ENCODE results near the gene CD82. TPM values are rescaled to one million over a fixed set of nuclear protein-coding genes. Genes with fewer than 3 reads are reported as not detected.

Gene CD82
- polyA plus RNA-seq, 1 of the 3 experiments (the other 2 are of a cell fraction) = 39.2 TPM

GRCh38 chr11:44623341-44623730 is 57.9 kb downstream of the CD82 start (continued):
- TF ChIP-seq CTCF (IDR thresholded peaks at IDR 0.05) (no peak), USF2 (IDR thresholded peaks at IDR 0.05; ENCODE audit: borderline replicate concordance, low read depth, low read length) (no peak)

GRCh38 chr11:44623731-44624491 is 58.4 kb downstream of the CD82 start:
- Histone ChIP-seq H3K4me3 (ENCODE audit: low read depth in 2 of 2, low read length in 1 of 2) (no peak overlapping the region), H3K36me3 (replicated peaks in 1 of 2; ENCODE audit: control insufficient read depth in 1 of 2, insufficient read depth in 2 of 2, low read length in 1 of 2) (no peaks in the 10 kb centered on the region), H3K27me3 (ENCODE audit: insufficient read depth) (no peaks in the 10 kb centered on the region), H3K79me2 (ENCODE audit: insufficient read depth) (no peaks in the 10 kb centered on the region), H3F3A (replicated peaks; ENCODE audit: insufficient read depth) (no peaks in the 10 kb centered on the region), H3K9me2 (no peaks in the 10 kb centered on the region), H3K4me1 (ENCODE audit: control insufficient read depth in 1 of 2, insufficient read depth in 2 of 2, low read depth in 1 of 2, low read length in 1 of 2) (peaks cover 6 to 45% of the 10 kb centered on the region in 2 experiments; a peak in 2 of 4 replicates), H3K4me2 (no peak overlapping the region), H3K9ac (no peak overlapping the region), H3K9me3 (no peaks in the 10 kb centered on the region), H2AFZ (ENCODE audit: low read depth) (no peak overlapping the region), H4K20me1 (ENCODE audit: insufficient read depth) (no peaks in the 10 kb centered on the region), H3K27ac (ENCODE audit: low read depth in 2 of 2, low read length in 1 of 2) (no peak overlapping the region)
- 68% methylated on average over 4 of the region's 8 CpGs for WGBS (ENCODE audit: low lambda C conversion rate)
- no peak for TF ChIP-seq REST (IDR thresholded peaks at IDR 0.05; ENCODE audit: low read depth, low read length)
- no peak for TF ChIP-seq YY1 (IDR thresholded peaks at IDR 0.05; ENCODE audit: low read depth)
- no peak for TF ChIP-seq GABPA (IDR thresholded peaks at IDR 0.05; ENCODE audit: low read depth)
- ChIA-PET POLR2A (no interaction called here), CTCF (interaction anchor here (0.9 to 16.6 kb wide), 11 partner anchors 10 to 479 kb away, joined by 3 to 610 read pairs (median 9); partner anchors contain the start of gene CD82)
- DNase-seq = no peak

GRCh38 chr11:44624761-44625221 is 59.3 kb downstream of the CD82 start:
- Histone ChIP-seq H3K9me2 (no peaks in the 10 kb centered on the region), H3K36me3 (replicated peaks in 1 of 2; ENCODE audit: control insufficient read depth in 1 of 2, insufficient read depth in 2 of 2, low read length in 1 of 2) (no peaks in the 10 kb centered on the region), H3K9ac (no peak overlapping the region), H3K4me1 (ENCODE audit: control insufficient read depth in 1 of 2, insufficient read depth in 2 of 2, low read depth in 1 of 2, low read length in 1 of 2) (peaks cover 6 to 54% of the 10 kb centered on the region in 2 experiments; a peak in 2 of 4 replicates), H3K4me2 (no peak overlapping the region), H2AFZ (ENCODE audit: low read depth) (no peak overlapping the region), H3F3A (replicated peaks; ENCODE audit: insufficient read depth) (no peaks in the 10 kb centered on the region), H3K27me3 (ENCODE audit: insufficient read depth) (no peaks in the 10 kb centered on the region), H3K4me3 (ENCODE audit: low read depth in 2 of 2, low read length in 1 of 2) (no peak overlapping the region), H3K9me3 (no peaks in the 10 kb centered on the region), H3K27ac (ENCODE audit: low read depth in 2 of 2, low read length in 1 of 2) (no peak overlapping the region), H4K20me1 (ENCODE audit: insufficient read depth) (no peaks in the 10 kb centered on the region), H3K79me2 (ENCODE audit: insufficient read depth) (no peaks in the 10 kb centered on the region)
- TF ChIP-seq FOXJ3 (CRISPR knock-in tag; IDR thresholded peaks at IDR 0.05) = no peak
- no peak for TF ChIP-seq TAF1 (IDR thresholded peaks at IDR 0.05; ENCODE audit: borderline replicate concordance, low read depth, low read length)
- TF ChIP-seq FOXM1 (IDR thresholded peaks at IDR 0.05; ENCODE audit: low read depth) = no peak
- TF ChIP-seq PBX3 (IDR thresholded peaks at IDR 0.05) = no peak
- TF ChIP-seq YY1 (IDR thresholded peaks at IDR 0.05; ENCODE audit: low read depth) = no peak
- DNase-seq = no peak
- POLR2A ChIA-PET = no interaction called here
- 93% methylated on average over 4 of the region's 4 CpGs for WGBS (ENCODE audit: low lambda C conversion rate)
- CTCF ChIA-PET = interaction anchor here (0.7 to 16.6 kb wide), 12 partner anchors 8 to 479 kb away, joined by 3 to 610 read pairs (median 11); partner anchors contain the start of gene CD82
